ENCODE measurements around the gene RSPH1. TPM values are rescaled to one million over a fixed set of nuclear protein-coding genes. Genes with fewer than 3 reads are reported as not detected.

Gene RSPH1
- total and polyA plus RNA-seq, 2 of the 8 experiments (the other 6 are each of a cell fraction or from before 2014, with no cell fraction given): 0.24 TPM; not detected in 1

GRCh38 chr21:42533306-42533962 lies 37.4 kb upstream of the RSPH1 start:
- H3K4ac ChIP-seq (replicated peaks; ENCODE audit: insufficient read length, low read depth, low read length): no peak overlapping the region

More at GRCh38 chr21:42533306-42533962, 37.4 kb upstream of the RSPH1 start:
- no peak for TF ChIP-seq BCL11A (IDR thresholded peaks at IDR 0.05; ENCODE audit: low read depth in 2 of 2, low read length in 2 of 2)
- no peak for TF ChIP-seq RXRA (IDR thresholded peaks at IDR 0.05; ENCODE audit: insufficient read depth, low read depth, low read length)
- no peak for TF ChIP-seq USF2 (IDR thresholded peaks at IDR 0.05; ENCODE audit: low read length)
- no peak for TF ChIP-seq SP1 (IDR thresholded peaks at IDR 0.05; ENCODE audit: low read depth, low read length)
- no peak for TF ChIP-seq CREB1 (IDR thresholded peaks at IDR 0.05)
- no peak for TF ChIP-seq YY1 (IDR thresholded peaks at IDR 0.05; ENCODE audit: low read depth, low read length)
- H3K79me1 ChIP-seq (ENCODE audit: low read depth, low read length): no peaks in the 10 kb centered on the region; the same call in 1 of the 2 replicates
- no peak overlapping the region for H3K56ac ChIP-seq (replicated peaks; ENCODE audit: insufficient read length, low read depth, low read length)
- H3K4me1 ChIP-seq (replicated peaks in 1 of 4; ENCODE audit: control insufficient read depth in 3 of 4, insufficient read depth in 4 of 4, low read length in 3 of 4): peaks cover 0 to 7% (median 1%) of the 10 kb centered on the region in 4 experiments; a peak in 1 of 7 replicates
- no peak overlapping the region for H3K18ac ChIP-seq (ENCODE audit: extremely low read depth, low read length)
- H3K9me3 ChIP-seq (ENCODE audit: insufficient read depth in 2 of 2, low read depth in 1 of 2, low read length in 1 of 2): no peaks in the 10 kb centered on the region
- H3K4me2 ChIP-seq (ENCODE audit: insufficient read depth in 1 of 2, low read depth in 2 of 2, low read length in 2 of 2): no peak overlapping the region
- no peak overlapping the region for H3K9ac ChIP-seq (replicated peaks in 1 of 4; ENCODE audit: extremely low read depth in 1 of 4, low read depth in 3 of 4, low read length in 3 of 4)
- no peak overlapping the region for H3K27ac ChIP-seq (ENCODE audit: low read depth, low read length)
- H3K36me3 ChIP-seq (ENCODE audit: control insufficient read depth in 2 of 4, insufficient read depth in 4 of 4, low read length in 3 of 4): peaks cover 0 to 6% (median under 1%) of the 10 kb centered on the region in 4 experiments; a peak in 4 of 8 replicates
- H4K5ac ChIP-seq (ENCODE audit: insufficient read length, low read depth, low read length): no peak overlapping the region
- H4K8ac ChIP-seq (ENCODE audit: extremely low read depth, insufficient read depth, low read length): no peak overlapping the region
- H2BK5ac ChIP-seq (ENCODE audit: low read depth, low read length): no peak overlapping the region
- no peak overlapping the region for H2AFZ ChIP-seq (ENCODE audit: low read length)
- no peak overlapping the region for H2AK5ac ChIP-seq (ENCODE audit: low read depth, low read length)
- no peak overlapping the region for H4K91ac ChIP-seq (replicated peaks; ENCODE audit: insufficient read length, low read length)
- no peaks in the 10 kb centered on the region; a peak in 1 of 4 replicates for H3K79me2 ChIP-seq (ENCODE audit: control insufficient read depth in 1 of 2, insufficient read depth in 2 of 2, low read length in 2 of 2)
- H2BK20ac ChIP-seq (ENCODE audit: low read length): no peak overlapping the region
- FAIRE-seq (no peak), DNase-seq (ENCODE audit: low read depth in 1 of 2, low spot score in 2 of 2) (no peak)
- H4K20me1 ChIP-seq (replicated peaks in 1 of 2; ENCODE audit: control insufficient read depth in 1 of 2, insufficient read depth in 2 of 2, low read length in 2 of 2): peaks cover 2 to 5% of the 10 kb centered on the region in 2 experiments
- no peak overlapping the region for H3K4me3 ChIP-seq (ENCODE audit: extremely low read depth in 1 of 4, insufficient read depth in 2 of 4, low read depth in 3 of 4, low read length in 4 of 4)
- WGBS, 2 experiments (ENCODE audit: extremely low coverage in 1 of 2, insufficient coverage in 1 of 2, insufficient read length in 1 of 2, insufficient replicate concordance in 2 of 2, low coverage in 1 of 2, low lambda C conversion rate in 2 of 2, missing lambda C conversion rate in 1 of 2): 92% methylated on average over 13 of the region's 13 CpGs; no CpG with 5 or more reads in 1 of the 2 experiments
- no peak overlapping the region for H2BK12ac ChIP-seq (ENCODE audit: low read depth, low read length)
- no peak overlapping the region for H3K23ac ChIP-seq (ENCODE audit: insufficient read length)
- H2BK120ac ChIP-seq (replicated peaks; ENCODE audit: low read depth, low read length): no peak overlapping the region
- ChIA-PET CTCF (ENCODE audit: partially characterized antibody) (interaction anchor here (0.5 to 1.2 kb wide), 4 partner anchors 121 to 353 kb away, joined by 3 read pairs; no protein-coding TSS in a partner anchor), POLR2A (ENCODE audit: partially characterized antibody) (interaction anchor here (0.9 kb wide), 1 partner anchor 9 kb away, joined by 3 read pairs; no protein-coding TSS in a partner anchor)
- H3K14ac ChIP-seq (ENCODE audit: insufficient read length): no peak overlapping the region
- no peak overlapping the region for H2BK15ac ChIP-seq (ENCODE audit: low read length)
- H3K27me3 ChIP-seq (replicated peaks in 1 of 4; ENCODE audit: control insufficient read depth in 3 of 4, extremely low read depth in 1 of 4, insufficient read depth in 3 of 4, low read length in 3 of 4): no peaks in the 10 kb centered on the region
- H3K23me2 ChIP-seq (ENCODE audit: low read depth, low read length): no peaks in the 10 kb centered on the region

All from H1 (cell line).